NCI-H2171 (cell line): Measurements from ENCODE around the gene EVC.
A peak's percentile ranks its signal among the peaks of the same experiment; 100 is the strongest.
"Not testable (repeated sequence)": the region's sequence is repeated elsewhere in the genome, so short reads cannot be mapped to it uniquely, and the experiment has no call there.

ENCODE experiments used
- DNase-seq: peaks from one replicate; lab custom pipeline; 2025; lab: John Stamatoyannopoulos, UW

The EVC gene

DNA sequence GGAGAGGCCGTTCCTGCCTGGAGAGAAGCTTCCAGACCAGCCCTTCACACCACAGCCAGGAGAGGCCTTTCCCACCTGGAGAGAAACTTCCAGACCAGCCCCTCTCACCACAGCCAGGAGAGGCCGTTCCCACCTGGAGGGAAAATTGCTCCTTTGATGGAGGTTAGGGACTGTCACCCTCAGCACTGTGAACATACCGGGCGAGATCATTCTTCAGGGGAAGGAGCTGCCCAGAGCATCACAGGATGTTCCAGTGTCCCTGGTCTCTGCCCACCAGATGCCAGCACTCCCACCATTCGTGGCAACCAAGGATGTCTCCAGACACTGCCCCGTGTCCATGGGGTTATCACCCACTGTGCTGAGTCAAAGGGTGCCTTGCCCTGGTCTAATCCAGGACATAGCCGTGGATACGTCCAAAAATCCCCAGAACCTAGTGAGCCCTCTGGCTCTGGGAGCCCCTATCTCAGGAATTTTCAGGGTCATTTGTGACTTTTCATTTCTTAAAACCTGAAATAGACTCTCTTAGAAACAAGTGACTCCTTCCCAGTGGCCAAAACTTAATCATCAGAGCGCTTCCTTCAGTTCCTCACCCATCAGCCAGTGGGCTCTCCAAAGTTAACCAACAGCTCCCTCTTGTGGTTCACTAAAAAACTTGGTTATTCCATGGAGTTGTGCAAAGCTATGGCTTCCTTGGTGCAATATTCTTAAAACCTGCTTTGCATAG is 101.7 kb downstream of the EVC start:
- DNase-seq = peak; percentile 20

GRCh38 chr4:5813882-5814255 is 102.9 kb downstream of the EVC start:
- no peak for DNase-seq

DNA sequence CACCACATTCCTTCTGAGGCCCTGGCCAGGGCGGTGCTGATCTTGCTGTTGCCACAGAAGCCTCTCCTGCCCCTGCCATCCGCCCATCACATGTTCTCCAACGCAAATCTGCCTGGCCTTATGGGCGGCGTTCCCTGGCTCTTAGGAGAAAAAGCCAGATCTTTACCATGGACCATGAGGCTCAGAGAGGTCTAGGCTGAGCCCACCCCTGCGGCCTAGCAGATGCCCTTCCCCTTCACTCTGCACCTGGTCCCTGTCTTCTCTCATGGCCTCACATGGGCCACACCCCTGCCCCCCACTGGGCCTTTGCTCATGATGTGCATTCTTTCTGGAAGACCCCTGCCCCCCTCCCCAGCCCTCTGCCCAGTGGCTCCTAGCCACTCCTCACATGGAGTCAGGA is 103.4 kb downstream of the EVC start:
- DNase-seq = no peak

GRCh38 chr4:5815641-5816040 is 104.6 kb downstream of the EVC start:
- DNase-seq = no peak

- DNase-seq = no peak
Measured at GRCh38 chr4:5816101-5816500, 105.1 kb downstream of the EVC start.

DNA sequence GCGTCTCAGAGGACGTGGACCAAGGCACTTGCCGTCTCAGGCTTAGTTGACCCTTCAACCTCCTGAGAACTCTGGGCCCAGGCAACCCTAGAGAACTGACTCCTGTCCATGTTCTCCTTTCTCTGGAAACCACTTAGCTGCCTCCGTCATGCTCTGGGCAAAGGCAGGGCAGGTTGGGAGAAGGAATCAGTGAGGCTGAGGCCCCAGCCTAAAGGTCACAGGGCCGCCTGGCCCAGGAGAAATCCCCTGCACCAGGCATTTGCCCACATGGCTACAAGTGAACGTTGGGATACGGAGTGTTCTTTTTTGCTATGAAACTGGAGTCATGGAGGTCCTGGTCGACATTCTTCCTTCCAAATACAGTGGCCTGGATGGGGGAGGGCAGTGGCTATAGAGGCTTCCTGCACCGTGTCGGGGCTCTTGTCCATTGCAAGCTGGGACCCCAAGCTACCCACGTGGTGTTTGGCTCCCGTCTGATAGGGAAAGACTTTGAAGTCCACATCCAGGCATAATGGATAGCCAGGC is 105.9 kb downstream of the EVC start:
- DNase-seq = no peak

- DNase-seq = no peak
Measured at GRCh38 chr4:5821665-5822358, 110.8 kb downstream of the EVC start.

DNA sequence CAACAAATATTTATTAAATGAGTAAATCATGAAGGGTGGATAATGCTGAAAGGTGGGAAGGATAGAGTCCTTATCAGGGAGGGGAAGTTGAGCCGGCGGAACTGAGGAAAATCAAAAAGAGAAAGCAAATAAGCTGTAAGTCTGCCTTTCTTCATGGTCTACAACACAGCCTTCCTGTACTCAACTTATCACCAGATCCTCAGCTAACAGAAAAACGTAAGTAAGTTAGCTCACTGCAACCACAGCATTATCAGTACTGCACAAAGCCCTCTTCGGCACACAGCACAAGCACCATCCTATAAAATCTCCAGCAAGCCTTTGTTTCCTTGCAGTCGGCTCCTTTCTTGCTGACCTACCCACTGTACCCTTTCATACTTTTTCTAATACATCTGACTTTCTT is 111.6 kb downstream of the EVC start:
- DNase-seq = no peak

- no peak for DNase-seq
Measured at GRCh38 chr4:5823542-5824211, 112.7 kb downstream of the EVC start.

- DNase-seq = no peak
Measured at GRCh38 chr4:5824227-5824626, 113.2 kb downstream of the EVC start.

DNA sequence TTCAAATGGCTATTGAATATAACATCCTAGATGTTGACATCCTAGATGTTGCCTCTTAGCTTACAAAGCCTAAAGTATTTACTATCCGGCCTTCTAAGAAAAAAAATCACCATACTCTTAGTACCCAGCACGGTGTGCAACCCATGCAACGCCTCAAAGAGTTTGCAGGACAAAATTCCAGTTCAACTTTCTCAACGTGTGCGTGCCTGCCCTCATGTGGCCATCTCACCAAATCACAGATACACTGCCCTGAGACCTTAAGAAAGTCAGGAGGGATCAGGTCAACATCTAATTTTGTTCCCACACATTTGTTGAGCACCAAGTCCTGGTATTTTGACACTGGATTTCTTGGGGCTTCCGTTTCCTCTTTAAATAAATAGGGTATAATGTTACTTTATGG is 113.6 kb downstream of the EVC start:
- no peak for DNase-seq

DNA sequence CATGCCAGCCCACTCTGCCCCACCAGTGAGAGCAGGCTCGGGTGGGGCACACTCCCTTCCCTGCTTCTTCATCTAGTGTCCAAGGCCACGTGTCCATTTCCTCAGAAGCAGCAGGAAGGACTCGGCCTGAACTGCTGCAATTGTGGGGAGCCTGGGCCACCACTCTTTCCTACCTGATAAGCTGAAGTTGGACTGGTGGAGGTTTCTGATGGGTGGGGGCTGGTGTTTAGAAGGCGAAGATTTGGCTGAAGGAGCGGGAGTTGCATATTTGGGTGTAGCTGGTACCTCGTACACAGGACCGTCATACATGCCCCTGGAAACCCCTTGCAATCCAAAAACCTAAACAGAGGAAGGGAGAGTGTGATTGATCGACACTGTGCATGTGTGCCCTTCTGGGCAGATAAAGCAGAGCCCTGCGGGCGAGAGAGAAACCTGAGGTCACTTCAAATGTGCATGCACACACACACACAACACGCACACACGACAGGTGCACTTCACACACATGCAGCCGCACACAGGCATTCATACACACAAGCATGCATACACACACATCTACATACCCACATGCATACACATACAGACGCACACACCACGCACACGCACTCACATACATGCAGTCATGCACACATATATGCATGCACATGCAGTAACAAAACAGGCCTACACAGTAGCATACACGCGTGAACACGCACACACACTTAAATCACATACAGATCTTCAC is 114.5 kb downstream of the EVC start:
- no peak for DNase-seq

- DNase-seq = no peak
Measured at GRCh38 chr4:5826437-5827107, 115.6 kb downstream of the EVC start.

DNA sequence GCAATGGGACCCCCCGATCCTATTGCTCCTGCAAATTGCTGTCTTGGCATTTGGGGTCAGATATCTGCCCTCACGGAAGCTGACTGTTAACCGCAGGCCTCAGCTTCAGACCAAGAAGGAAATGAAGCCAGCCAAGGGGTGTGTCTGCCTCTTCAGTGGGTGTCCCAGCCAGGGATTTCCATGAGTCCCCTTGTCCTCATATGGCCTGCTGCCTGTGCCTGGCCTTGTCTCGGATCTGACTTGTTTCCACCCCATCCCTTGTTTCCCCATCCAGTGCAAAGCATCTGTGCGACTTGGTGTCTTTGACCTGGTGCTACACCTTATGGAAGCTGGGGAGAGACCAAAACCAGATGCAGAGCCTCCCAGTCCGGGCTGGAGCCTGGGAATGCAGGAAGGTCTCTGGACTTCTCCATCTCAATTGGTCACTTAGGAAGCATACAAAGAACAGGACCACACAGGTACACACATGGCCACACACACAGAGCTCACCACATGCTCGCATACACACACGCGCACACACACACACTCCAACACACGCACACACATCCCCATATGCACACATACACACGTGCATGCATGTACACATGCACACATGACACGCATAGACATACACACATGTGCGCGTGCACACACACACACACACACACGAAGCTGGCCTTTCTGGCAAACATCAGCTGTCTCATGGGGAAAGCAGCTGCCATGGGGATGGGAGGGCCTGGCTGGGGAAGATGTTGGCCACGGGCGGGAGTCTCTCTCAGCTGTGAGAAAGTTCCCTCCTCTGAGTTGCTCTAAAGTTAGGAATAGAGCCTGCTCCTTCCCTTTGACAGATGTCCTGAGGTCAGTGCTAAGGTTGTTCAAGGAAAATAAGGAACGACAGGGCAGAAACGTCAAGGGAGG is 116.4 kb downstream of the EVC start:
- DNase-seq = no peak

- no peak for DNase-seq
Measured at GRCh38 chr4:5828005-5828391, 117.0 kb downstream of the EVC start.

DNA sequence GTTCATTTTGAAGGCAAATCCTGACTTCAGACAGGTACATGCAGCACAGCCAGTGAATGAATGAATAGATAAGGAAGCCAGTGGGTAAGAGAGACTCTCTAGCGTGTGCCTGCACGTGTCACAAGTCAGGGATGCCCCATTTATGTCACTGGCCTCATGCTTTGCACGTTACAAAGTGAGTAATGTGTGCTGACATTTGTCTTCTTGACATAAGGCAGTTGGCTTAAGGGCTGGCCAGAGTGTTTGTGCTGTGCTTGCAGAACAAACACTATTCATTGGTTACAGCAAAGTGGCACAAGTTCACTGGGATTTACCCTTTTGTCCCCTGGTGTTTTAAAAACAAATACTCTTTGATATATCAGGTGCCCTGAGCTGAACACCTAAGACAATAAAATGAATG is 125.9 kb downstream of the EVC start:
- no peak for DNase-seq

GRCh38 chr4:5837483-5837882 is 126.5 kb downstream of the EVC start:
- not testable (repeated sequence) for DNase-seq

GRCh38 chr4:5839332-5839731 is 128.3 kb downstream of the EVC start:
- DNase-seq = no peak

DNA sequence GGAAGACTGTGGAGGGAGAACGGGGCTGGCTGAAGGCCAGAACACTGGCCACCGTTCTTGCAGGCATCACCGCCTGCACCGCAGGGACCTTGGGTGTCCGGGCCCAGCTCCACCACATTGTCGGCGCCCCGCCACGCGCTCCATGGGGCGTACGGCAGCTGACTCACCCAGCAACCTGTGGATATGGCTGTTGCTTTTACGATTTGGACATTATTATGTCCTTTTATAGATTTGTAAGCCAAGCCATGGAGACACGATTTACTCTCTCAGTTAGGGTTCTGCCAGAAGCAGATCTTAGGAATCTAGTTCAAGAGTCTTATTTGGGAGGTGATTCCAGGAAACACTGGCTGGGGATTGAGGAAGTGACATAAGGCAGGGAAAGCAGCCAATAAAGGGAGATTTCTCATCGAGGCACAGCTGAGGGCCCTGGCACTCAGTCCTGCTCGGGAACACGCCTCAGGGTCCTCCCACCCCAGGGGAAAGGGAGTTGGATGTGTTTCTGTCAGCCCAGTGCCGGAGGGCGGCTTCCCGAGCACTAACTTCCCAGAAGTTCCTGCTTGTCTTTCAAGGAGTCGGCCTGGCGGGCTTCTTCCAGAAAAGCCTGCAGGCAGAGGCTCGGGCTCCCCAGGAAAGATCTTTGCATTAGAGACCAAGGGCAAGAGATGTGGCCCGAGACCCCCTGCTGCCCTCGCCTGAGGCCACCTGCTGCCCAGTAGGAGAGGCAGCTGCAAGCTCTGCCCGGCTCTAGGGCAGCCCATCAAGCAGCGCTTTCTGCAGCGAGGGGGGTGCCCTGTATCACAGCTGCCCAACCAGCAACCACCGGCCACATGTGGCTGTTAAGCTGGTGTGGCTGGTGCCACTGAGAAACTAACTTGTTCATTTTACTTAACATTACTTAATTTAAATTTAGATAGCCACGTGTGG is 129.0 kb downstream of the EVC start:
- DNase-seq = no peak

DNA sequence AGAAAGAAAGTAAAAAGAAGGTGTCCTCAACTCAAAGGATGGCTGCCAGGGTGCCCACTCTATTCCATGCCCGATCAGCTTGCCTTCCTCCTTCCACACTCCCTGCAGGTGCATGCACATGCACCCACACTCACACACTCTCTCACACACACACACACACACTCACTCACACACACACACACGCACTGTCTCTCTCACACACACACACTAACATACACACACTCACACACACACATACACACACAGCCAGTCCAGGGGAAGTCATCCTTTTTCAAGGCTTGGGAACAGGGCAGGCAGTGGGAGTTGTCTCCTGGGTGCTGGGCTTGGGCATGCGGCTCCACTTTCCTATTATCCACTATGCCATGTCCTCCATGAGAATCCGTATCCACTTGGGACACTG is 131.5 kb downstream of the EVC start:
- no peak for DNase-seq
